HG03280 (cell line): ENCODE data around the gene RSPRY1.
"Not testable (repeated sequence)": the region's sequence is repeated elsewhere in the genome, so short reads cannot be mapped to it uniquely, and the experiment has no call there.

Source experiments
- ATAC-seq: cut with Tn5 transposase; IDR thresholded peaks from one replicate; pipeline ENCODE4 v1.9.1; 2021; ENCODE audit warnings: mild to moderate bottlenecking, moderate library complexity; ENCODE audit not compliant: unreplicated experiment

RSPRY1 gene

DNA sequence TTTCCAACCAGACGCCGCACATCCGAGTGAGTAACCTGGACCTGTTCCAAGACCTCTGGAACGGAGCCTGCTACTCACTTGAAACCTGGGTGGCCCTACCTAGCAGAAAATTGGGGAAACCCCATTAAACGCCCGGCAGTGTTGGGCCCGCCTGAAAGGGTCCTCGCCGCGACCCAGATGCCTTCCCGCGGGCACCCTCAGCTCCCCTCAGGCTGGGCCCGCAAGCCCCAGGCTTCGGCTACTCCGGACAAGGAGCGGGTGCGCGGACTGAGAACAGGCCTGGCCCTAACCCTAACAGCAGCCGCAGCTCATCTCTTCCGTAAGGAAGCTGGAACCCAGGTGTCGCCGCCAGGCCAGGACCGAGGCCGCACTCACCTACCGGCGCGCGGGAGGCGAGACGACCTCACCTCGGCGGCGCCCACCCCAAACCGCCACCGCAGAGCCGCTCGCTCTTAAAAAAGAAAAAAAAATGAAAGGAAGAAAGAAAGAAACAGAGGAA is 634 bp upstream of the RSPRY1 start:
- peak; percentile 30 for ATAC-seq

DNA sequence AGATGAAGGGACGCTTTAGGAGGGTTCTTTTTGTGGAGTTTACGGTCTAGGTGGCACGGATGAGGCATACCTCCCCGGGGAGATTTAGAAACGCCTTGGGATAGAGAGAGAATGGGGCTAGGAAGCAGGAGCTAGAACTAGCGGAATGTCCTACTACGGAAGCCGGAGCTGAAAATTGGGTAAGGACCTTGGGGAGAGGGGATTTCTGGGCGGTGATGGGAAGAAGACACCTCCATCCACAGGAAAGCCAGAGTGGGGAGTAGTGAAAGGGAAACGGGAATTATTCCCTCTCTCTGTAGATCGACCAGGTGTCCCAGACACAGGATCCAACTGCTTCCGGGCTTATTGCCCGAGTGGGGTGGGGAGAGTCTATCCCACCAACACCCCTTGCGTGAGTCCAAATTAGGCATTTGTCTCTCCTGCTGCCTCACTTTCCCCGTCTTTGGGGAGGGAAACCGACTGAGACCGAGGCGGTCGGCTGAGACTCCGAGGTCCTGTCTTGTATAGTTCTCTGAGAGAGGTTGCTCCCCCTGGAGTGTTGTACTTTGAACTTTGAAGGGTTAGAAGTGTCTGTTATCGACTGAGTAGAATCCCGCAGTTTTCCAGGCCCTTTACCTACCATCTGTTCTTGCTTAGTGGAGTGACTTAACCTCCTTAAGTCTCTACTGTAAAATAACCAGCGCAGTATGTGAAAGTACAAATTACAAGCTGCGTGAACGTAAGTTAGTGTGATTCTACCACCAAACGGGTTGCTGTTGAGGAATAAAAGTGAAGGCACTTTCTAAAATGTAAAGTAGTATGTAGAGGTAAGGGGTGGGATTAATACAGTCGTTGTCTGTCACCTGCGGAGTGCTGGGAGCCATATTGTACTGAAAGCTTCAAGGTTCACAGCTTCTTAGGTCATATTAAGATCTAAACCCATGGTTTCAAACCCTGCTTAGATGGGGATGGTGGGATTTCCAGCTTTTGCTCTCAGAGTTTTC is 1.0 kb downstream of the RSPRY1 start:
- ATAC-seq: no peak

DNA sequence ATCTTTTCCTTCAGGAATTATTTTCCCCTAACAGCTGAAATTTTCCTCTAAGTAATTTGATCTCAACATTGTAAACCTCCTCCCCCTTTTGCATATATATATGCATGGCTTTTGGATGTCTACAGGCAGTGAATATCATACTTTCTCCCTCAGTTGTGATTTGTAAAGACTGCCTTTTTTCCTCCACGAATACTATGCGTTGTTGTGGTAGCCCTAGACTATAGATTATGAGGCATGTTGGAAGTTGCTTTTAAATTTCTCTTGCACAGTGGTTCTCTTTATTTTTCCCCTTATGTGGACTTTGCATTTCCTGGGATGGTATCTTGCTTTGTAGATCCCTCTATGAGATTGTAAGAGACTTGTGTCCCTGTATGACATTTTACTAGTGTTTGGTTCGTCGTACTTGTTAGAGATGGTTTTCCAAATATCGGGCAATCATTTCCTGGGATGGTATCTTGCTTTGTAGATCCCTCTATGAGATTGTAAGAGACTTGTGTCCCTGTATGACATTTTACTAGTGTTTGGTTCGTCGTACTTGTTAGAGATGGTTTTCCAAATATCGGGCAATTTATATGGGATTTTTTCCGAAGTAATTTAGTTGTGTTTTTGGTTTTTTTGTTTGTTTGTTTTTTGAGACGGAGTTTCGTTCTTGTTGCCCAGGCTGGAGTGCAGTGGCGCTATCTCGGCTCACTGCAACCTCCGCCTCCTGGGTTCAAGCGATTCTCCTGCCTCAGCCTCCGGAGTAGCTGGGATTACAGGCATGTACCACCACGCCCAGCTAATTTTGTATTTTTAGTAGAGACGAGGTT is 2.0 kb downstream of the RSPRY1 start:
- ATAC-seq: not testable (repeated sequence)

GRCh38 chr16:57188711-57189002 is 2.5 kb downstream of the RSPRY1 start:
- ATAC-seq: no peak

GRCh38 chr16:57189527-57189926 is 3.4 kb downstream of the RSPRY1 start:
- ATAC-seq: not testable (repeated sequence)

- ATAC-seq: no peak
Measured at GRCh38 chr16:57190136-57190535, 4.0 kb downstream of the RSPRY1 start.

DNA sequence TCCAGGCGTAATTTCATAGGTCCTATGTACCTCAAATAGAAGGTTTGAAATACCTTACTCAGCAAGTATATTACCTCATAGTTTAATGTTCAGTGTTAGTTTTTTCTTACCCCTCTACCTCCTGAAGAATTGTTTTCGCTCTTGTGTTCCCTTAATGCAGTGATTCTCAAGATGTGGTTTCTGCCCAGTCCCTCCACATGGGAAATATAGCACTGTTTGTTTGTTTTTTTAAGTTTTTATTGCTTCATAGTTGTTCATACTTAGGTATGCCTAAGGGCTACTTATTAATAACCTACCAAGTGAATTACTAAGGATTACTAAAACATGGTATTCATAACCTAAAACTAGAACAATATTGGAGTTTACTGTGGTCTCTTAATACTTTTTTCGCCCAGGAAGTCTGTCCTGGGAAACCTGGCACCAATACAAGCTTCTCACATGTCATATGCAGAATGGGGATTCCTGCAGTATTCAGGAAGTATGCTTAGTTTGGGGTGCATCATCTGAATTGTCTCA is 5.0 kb downstream of the RSPRY1 start:
- no peak for ATAC-seq

DNA sequence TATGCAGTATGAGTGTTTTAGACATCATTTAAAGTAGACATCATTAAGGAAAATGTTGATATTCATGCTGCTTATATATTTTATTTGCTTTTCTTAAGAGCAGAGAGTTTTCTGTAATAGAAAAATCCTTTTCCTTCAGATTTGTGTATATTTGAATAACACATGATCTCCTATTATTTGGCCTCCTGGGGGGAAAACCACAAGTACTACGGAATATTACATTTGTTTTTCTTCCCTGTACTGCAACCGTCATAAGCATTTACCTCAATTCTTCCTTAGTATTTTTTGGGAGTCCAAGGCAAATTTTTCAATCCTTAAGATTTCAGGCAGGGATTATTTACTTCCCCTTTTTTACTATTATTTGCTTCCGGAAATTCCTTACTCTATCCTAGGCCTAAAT is 6.0 kb downstream of the RSPRY1 start:
- ATAC-seq: no peak

DNA sequence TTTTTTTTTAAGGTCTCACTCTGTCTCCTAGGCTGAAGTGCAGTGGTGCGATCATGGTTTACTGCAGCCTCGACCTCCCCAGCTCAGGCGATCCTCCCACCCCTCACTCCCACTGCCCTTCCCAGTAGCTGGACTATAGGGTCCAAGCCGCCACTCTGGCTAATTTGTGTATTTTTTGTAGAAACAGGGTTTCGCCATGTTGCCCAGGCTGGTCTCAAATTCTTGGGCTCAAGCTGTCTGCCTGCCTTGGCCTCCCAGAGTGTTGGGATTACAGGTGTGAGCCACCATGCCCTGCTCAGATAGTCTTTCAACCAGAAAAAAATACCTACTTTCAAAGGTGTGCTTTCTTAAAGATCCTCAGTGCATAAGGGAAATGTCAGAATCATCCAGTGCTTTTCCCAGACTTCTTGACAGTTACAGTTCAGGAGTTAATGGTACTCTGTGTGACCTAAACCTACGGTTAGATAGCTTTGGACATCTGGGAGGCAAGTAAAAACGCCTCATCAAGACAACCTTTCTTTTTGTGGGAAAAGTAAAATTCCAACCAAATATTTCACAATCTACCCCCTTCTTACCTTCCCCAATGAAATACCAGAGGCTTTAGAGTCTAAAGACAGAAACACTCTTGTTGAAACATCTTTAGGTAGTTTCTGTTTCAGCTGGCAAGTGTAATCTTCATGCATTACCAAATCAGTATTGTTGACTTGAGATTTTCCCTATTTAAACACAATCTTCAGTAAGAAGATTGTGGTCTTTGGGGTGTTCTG is 6.8 kb downstream of the RSPRY1 start:
- ATAC-seq: no peak

DNA sequence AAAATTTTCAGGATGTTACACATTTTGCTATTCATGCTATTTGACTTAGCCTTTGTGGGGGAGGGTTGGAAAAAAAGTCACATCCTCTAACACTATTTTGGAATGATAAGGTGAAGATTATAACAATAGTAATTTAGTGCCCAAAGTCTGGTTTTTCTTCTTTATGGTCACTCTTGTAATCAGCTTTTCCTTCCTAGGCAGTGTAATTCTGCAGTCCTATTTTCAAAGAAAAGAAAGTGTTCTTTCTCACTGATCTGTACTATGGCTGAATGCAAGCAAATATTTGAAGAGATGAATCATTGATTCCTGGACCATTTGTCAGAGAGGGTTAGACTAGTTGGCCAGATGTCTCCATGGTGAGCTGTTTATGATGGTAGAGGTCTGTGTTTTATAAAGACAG is 8.4 kb downstream of the RSPRY1 start:
- no peak for ATAC-seq

DNA sequence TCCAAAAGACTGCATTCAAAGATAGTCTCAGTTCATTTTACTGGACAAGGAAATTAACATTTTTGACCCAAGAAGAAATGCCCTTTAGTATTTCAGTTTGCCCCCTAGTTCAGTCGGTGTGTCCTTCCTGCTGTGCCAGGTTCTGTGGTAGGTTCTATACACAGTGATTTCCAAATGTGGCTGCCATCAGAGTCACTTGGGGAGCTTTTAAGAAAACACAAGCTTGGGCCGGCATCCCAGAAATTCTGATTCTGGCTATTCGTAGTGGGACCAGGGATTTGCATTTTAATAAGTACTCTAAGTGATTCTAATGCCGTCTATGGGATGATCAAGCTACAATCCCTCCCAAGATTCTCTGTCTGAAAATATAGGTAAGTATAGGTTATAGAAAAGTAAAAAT is 10.2 kb downstream of the RSPRY1 start:
- no peak for ATAC-seq

DNA sequence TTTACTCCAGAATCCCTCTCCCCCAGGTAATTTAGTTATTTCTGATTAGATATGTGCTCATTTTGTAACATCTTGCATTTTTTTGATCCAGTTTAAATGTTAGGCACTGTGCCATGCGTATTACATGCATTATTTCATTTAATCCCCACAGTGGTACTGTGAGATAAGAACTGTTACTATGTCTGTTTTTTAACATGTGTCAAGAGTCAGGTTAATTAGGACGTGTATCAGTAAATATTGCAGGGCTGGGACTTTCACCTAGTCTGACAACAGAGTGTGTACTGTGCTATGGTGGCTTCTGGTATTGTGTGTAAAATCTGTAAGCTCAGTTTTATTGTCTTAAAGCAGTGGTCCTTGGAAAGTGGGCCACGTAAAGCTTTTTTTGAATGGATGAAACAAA is 10.6 kb downstream of the RSPRY1 start:
- ATAC-seq: no peak

- not testable (repeated sequence) for ATAC-seq
Measured at GRCh38 chr16:57200321-57200720, 14.2 kb downstream of the RSPRY1 start.

DNA sequence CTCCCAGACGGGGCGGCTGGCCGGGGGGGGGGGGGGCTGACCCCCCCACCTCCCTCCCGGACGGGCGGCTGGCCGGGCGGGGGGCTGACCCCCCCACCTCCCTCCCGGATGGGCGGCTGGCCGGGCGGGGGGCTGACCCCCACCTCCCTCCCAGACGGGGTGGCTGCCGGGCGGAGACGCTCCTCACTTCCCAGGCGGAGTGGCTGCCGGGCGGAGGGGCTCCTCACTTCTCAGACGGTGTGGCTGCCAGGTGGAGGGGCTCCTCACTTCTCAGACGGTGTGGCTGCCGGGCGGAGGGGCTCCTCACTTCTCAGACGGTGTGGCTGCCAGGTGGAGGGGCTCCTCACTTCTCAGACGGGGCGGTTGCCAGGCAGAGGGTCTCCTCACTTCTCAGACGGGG is 14.8 kb downstream of the RSPRY1 start:
- ATAC-seq: not testable (repeated sequence)

DNA sequence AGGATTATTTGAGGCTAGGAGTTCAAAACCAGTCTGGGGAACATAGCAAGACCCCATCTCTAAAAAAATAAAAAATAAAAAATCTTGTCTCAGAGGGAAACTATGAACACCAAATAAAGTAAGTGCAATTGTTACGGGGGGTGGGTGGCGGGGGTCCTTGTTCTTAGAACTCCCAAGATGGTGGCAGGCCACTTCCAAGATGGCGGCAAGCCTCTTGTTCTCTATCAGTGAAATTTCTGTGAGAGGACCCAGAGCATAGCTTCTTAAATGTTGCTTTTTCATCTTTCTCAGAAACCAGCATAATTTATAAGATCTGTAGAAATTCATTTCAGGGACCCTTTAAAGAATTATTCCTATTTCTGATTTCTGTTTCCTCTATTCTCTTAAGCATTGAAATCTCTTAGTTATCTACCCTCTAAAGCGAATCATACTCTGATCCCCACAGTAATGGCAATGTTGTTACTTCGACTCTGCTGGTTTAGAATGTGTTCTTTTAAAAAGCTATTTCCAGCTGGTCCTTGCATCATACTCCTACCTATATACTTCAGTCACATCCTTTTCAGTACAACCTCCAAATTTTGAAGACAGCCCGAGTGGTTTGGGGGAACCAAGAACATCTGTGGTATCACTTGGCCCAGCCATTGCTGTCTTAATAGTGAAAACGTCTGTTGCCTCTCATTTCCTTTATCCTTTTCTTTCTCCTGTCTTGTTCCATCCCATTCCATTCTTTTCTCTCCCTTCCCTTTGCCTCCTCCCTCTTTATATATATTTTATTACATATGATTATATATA is 16.2 kb downstream of the RSPRY1 start:
- no peak for ATAC-seq

GRCh38 chr16:57203451-57203850 is 17.3 kb downstream of the RSPRY1 start:
- no peak for ATAC-seq

DNA sequence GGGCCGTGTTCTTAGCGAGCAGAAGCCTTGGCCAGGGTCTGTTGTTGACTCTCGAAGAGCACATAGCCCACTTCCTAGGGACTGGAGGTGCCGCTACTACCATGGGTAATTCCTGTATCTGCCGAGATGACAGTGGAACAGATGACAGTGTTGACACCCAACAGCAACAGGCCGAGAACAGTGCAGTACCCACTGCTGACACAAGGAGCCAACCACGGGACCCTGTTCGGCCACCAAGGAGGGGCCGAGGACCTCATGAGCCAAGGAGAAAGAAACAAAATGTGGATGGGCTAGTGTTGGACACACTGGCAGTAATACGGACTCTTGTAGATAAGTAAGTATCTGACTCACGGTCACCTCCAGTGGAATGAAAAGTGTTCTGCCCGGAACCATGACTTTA is 18.5 kb downstream of the RSPRY1 start:
- no peak for ATAC-seq

DNA sequence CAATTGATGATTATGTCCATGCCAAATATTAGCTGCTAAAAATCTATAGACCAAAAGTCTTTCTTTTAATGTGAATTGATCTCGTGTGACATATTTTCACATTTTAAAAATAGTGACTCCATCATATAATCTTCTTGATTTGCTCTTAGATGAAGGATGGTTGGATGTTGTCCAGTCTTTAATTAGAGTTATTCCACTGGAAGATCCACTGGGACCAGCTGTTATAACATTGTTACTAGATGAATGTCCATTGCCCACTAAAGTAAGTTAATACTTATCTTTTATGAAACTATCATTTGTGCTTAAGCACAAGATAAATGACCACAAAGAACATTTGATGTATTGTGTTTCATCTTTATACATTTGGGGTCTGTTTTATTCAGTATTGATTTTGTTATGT is 22.8 kb downstream of the RSPRY1 start:
- no peak for ATAC-seq

DNA sequence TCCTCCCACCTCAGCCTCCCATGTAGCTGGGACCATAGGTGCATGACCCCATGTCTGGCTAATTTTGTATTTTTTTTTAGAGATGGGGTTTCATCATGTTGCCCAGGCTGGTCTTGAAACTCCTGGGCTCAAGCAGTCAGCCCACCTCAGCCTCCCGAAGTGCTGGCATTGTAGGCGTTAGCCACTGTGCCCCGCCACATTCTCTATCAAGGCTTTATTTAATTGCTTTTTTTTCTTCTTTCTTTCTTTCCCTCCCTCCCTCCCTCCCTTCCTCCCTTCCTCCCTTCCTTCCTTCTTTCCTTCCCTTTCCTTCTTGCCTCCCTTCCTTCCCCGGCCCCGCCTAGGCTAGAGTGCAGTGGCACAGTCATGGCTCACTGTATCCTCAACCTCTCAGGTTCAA is 23.7 kb downstream of the RSPRY1 start:
- ATAC-seq: no peak

- ATAC-seq: no peak
Measured at GRCh38 chr16:57213462-57213861, 27.3 kb downstream of the RSPRY1 start.
